ENCODE data around the gene KRTDAP.
A peak's percentile ranks its signal among the peaks of the same experiment; 100 is the strongest.

The KRTDAP gene

GRCh38 chr19:35512831-35513627, 22.8 kb upstream of the KRTDAP start:
- DNase-seq: no peak

- no peak for DNase-seq
Measured at GRCh38 chr19:35511337-35511736, 21.1 kb upstream of the KRTDAP start.

GRCh38 chr19:35510626-35510964, 20.3 kb upstream of the KRTDAP start:
- no peak for DNase-seq

- peak; percentile 70 for DNase-seq
Measured at GRCh38 chr19:35509861-35510625, 19.8 kb upstream of the KRTDAP start.

GRCh38 chr19:35509018-35509652, 18.9 kb upstream of the KRTDAP start:
- DNase-seq: peak; percentile 17

GRCh38 chr19:35508129-35508528, 17.9 kb upstream of the KRTDAP start:
- DNase-seq: no peak

- DNase-seq: no peak
Measured at GRCh38 chr19:35507561-35507960, 17.3 kb upstream of the KRTDAP start.

GRCh38 chr19:35506011-35506410, 15.7 kb upstream of the KRTDAP start:
- DNase-seq: no peak

GRCh38 chr19:35502751-35503150, 12.5 kb upstream of the KRTDAP start:
- DNase-seq: no peak

GRCh38 chr19:35501684-35502083, 11.4 kb upstream of the KRTDAP start:
- no peak for DNase-seq

GRCh38 chr19:35500611-35501010, 10.3 kb upstream of the KRTDAP start:
- DNase-seq: no peak

- no peak for DNase-seq
Measured at GRCh38 chr19:35498984-35499527, 8.8 kb upstream of the KRTDAP start.

- DNase-seq: no peak
Measured at GRCh38 chr19:35498220-35498619, 8.0 kb upstream of the KRTDAP start.

- DNase-seq: no peak
Measured at GRCh38 chr19:35497406-35497805, 7.1 kb upstream of the KRTDAP start.

GRCh38 chr19:35495107-35496064, 5.1 kb upstream of the KRTDAP start:
- DNase-seq: peak; percentile 56

GRCh38 chr19:35493971-35494370, 3.7 kb upstream of the KRTDAP start:
- no peak for DNase-seq

- DNase-seq: no peak
Measured at GRCh38 chr19:35491836-35492360, 1.6 kb upstream of the KRTDAP start.

- no peak for DNase-seq
Measured at GRCh38 chr19:35488677-35489076, 1.6 kb downstream of the KRTDAP start.

- DNase-seq: no peak
Measured at GRCh38 chr19:35487656-35488182, 2.5 kb downstream of the KRTDAP start.

- no peak for DNase-seq
Measured at GRCh38 chr19:35486268-35486708, 4.0 kb downstream of the KRTDAP start.

GRCh38 chr19:35484252-35485036, 5.8 kb downstream of the KRTDAP start:
- DNase-seq: no peak
